AG04450 (cell line): ENCODE measurements around the gene GAS6. TPM values are rescaled to one million over a fixed set of nuclear protein-coding genes. Genes with fewer than 3 reads are reported as not detected.

Experiments
- CTCF ChIA-PET: fragments of 300-600, 350-600 bp; formaldehyde crosslinking; extraction: SDS; loops from one replicate; lab custom pipeline; 2022; ENCODE audit warnings: antibody characterized with exemption, inconsistent platforms; lab: Charles Lee
- POLR2A ChIA-PET: fragments of 350-600 bp; formaldehyde crosslinking; extraction: SDS; loops from one replicate; lab custom pipeline; 2021; ENCODE audit warnings: antibody characterized with exemption, inconsistent platforms; lab: Yijun Ruan, JAX
- DNase-seq: peaks from one replicate; pipeline ENCODE4 v3.0.0-alpha.2; 2011; ENCODE audit warnings: low read depth, low spot score
- H3K27ac ChIP-seq: one replicate; pipeline ENCODE4 v1.5.1; 2012; ENCODE audit warnings: low read depth, low read length, control low read depth
- H3K27me3 ChIP-seq: one replicate; pipeline ENCODE4 v1.6.0; 2012; ENCODE audit warnings: low read length; ENCODE audit not compliant: control insufficient read depth, insufficient read depth
- H3K4me3 ChIP-seq: 2 replicates; pipeline ENCODE4 v1.5.1; 2011; ENCODE audit warnings: mild to moderate bottlenecking, low read depth, low read length, control low read depth
- H3K9me3 ChIP-seq: 2 replicates; pipeline ENCODE4 v1.5.1; 2012; ENCODE audit warnings: low read length; ENCODE audit not compliant: control insufficient read depth, insufficient read depth
- polyA plus RNA-seq: library from polyadenylated mRNA; depleted of rRNA; stranded (reverse); fragments of >200 nt; gene quantifications from 2 replicates; pipeline ENCODE4 v1.2.3, GENCODE V29; 2011
- TF ChIP-seq, protein P1 (sequence below): IDR thresholded peaks from 2 replicates; pipeline ENCODE4 v1.5.1; 2011; ENCODE audit warnings: low read depth, low read length, control low read depth, inconsistent platforms

GAS6 gene
- polyA plus RNA-seq, 1 experiment = 356 TPM

DNA sequence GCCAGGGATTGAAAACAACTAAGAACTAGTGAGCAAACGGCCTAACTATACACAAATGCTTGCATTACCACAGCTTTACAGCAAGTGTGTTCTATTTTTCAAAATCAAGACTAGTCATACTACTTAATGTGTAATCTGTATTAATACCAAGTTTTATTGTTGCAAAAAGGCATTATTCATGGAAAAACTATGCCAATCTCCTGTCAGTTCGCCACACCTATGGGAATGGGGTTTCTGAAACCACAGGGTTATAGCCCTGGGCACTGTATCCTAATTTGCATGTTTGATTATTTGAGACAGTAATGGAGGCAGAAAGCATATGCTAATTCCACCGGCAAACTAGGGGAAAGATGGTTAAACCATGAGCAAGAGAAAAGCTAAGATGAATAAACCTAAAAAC, 14.3 kb downstream of the GAS6 start:
- TF ChIP-seq, protein P1, sequence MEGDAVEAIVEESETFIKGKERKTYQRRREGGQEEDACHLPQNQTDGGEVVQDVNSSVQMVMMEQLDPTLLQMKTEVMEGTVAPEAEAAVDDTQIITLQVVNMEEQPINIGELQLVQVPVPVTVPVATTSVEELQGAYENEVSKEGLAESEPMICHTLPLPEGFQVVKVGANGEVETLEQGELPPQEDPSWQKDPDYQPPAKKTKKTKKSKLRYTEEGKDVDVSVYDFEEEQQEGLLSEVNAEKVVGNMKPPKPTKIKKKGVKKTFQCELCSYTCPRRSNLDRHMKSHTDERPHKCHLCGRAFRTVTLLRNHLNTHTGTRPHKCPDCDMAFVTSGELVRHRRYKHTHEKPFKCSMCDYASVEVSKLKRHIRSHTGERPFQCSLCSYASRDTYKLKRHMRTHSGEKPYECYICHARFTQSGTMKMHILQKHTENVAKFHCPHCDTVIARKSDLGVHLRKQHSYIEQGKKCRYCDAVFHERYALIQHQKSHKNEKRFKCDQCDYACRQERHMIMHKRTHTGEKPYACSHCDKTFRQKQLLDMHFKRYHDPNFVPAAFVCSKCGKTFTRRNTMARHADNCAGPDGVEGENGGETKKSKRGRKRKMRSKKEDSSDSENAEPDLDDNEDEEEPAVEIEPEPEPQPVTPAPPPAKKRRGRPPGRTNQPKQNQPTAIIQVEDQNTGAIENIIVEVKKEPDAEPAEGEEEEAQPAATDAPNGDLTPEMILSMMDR = no peak
- ChIA-PET POLR2A (no interaction called here), CTCF (no interaction called here)
- no peak overlapping the region for H3K27ac ChIP-seq
- no peaks in the 10 kb centered on the region for H3K27me3 ChIP-seq
- H3K4me3 ChIP-seq = no peak overlapping the region
- DNase-seq = no peak
- H3K9me3 ChIP-seq = peaks cover 4% of the 10 kb centered on the region; the same call in 1 of the 2 replicates

DNA sequence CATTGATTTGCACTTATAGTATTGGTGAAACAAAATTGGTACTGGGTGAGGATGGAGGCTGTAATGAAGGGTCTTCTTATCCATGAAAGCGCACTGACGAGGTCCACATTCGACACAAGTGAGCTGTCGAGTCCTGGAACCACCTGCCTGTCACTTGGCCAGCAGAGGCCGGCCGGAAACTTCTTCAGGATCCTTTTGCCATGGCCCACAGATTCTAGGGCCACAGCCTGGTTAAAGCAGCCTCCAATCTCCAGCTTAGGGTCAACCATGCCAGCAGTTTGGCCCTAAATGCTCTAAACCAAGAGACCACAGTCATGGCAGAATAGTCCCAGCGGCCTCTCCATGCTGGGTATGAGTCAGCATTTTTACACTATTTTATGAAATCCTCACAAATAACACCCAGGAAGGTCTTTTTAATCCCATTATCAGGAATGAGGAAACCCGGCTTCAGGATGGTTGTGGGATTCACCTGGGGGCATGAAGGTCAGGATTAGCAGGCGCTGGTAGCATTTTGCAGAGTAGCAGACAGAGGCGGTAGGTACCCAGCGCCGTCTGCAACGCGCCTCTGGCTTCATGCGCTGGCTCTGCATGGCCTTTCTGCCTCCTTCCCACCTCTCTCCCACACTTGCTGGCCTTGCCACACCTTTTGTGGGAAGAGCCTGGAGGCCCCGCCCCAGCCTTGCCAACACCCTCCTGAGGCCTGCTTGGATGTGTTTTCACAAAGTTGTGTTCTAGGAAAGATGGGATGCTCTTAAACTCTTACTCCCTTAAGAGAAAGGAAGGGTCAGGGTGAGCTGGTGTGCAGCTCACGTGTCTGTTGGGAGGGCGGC, 15.2 kb downstream of the GAS6 start:
- CTCF ChIA-PET = no interaction called here
- POLR2A ChIA-PET = interaction anchor here (0.6 kb wide), 1 partner anchor 400 kb away, joined by 4 read pairs; no protein-coding TSS in a partner anchor
- peak overlapping the region; percentile 39 for H3K27ac ChIP-seq

DNA sequence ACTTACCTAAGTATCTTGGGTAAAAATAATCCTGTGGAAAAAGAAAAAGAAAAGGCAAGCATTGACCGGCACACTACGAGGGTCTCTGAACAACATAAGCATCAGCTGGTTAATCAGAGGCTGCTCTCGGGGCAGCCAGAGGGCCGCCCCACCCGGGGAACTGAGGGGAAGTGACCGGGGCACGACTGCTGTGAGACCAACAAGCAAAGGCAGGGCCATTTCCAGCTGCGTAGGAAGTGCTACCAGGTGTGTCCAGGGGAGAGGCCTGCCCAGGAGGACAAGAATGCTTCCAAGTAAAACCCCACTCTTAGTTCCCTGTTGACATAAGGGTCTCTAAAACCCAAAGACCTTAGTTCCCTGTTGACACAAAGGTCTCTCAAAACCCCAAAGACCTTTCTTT, 15.9 kb downstream of the GAS6 start:
- ChIA-PET POLR2A (interaction anchor here (0.6 kb wide), 1 partner anchor 401 kb away, joined by 4 read pairs; no protein-coding TSS in a partner anchor), CTCF (no interaction called here)
- H3K27ac ChIP-seq = peak overlapping the region; percentile 21
- no peak overlapping the region for H3K4me3 ChIP-seq
- no peak for DNase-seq
- TF ChIP-seq, protein P1 = no peak
- peaks cover 4% of the 10 kb centered on the region; the same call in 1 of the 2 replicates for H3K9me3 ChIP-seq
- no peaks in the 10 kb centered on the region for H3K27me3 ChIP-seq

More for the DNA sequence above, 15.2 kb downstream of the GAS6 start:
- TF ChIP-seq, protein P1 = no peak
- Histone ChIP-seq H3K27me3 (no peaks in the 10 kb centered on the region), H3K9me3 (peaks cover 4% of the 10 kb centered on the region; the same call in 1 of the 2 replicates), H3K4me3 (no peak overlapping the region)
- DNase-seq = no peak

DNA sequence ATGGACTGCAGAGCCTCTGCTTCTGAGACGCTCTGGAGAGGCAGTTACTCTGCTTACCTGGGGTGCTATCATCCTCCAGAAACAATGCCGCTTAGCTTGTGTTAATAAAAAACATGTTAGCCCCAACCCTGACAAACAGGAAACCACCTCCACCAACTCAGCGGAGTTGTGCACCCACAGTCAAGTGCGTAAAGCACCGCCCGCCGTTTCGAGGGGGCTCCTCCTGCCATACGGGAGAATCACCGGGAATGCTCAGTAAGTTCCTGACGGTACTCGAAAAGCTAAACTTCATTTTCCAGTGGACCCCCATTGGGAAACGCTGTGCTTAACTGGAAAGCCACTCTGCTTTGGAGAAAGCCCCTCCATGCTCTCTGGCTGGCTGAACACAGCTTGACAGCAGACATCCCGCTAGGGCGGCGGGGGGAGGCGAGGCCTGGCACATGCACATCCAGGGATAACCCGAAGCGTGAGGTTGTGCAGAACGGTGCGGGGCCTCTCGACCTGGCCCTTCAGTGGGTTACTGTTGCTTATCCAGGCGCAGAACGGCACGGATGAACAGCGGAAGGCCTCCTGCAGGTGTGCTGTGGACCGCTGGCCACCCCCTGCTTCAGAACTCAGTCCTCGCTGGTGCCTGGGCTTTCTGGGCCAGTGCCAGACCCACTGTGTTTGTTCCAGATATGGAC, 17.1 kb downstream of the GAS6 start:
- H3K9me3 ChIP-seq = peaks cover 4% of the 10 kb centered on the region; the same call in 1 of the 2 replicates
- ChIA-PET POLR2A (no interaction called here), CTCF (no interaction called here)
- TF ChIP-seq, protein P1 = no peak
- no peak overlapping the region for H3K27ac ChIP-seq
- H3K4me3 ChIP-seq = no peak overlapping the region
- no peak for DNase-seq
- no peaks in the 10 kb centered on the region for H3K27me3 ChIP-seq
